SK-N-MC (cell line): Measurements from ENCODE around the gene PLEKHH3.

ENCODE experiments used
- EZH2 ChIP-seq: fragments of 200-600 bp; sonication (generic); IDR thresholded peaks from one replicate; pipeline ENCODE4 v1.6.1; 2017; ENCODE audit warnings: antibody characterized with exemption
- FOXP2 ChIP-seq: optimal IDR thresholded peaks from 2 replicates; pipeline ENCODE3; 2011; ENCODE audit warnings: mild to moderate bottlenecking, moderate library complexity; ENCODE audit not compliant: insufficient read depth; ENCODE audit errors: extremely low read length, control extremely low read depth
- POLR2AphosphoS5 ChIP-seq: IDR thresholded peaks from 2 replicates; pipeline ENCODE4 v1.6.1; 2012; ENCODE audit warnings: mild to moderate bottlenecking, low read depth, low read length, borderline replicate concordance

DNA sequence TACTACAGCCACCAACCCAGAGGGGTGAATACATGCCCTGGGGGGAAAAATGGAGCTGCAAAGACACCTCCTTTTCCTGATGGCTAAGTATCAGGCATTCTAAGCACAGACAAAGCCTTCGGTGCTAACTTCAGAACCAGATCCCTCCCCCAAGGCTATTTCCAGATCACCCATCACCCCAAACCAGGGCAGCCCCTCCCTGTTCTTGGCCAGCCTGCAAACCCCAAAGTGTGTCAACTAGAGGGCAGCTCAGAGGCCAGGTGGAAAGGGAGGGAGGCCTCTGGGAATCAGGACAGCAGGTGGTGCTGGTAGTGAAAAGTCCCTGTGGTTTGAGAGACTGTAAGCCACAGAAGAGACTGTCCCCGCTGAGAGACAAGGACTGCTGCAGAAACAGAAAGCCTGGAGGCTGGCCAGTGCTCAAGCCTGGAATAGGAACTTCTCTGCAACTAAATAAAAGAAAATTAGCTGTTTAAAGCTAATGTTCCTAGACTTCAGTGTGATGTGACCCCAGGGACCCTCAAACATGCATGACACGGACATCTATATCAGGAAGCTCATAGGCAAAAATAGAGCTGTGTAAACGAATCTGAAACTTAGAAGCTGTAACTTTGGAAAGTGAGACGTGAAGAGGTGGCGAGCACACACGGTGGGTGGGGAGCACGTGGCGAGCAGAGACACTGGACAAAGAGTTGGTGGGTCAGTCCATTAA lies 58.2 kb downstream of the PLEKHH3 start:
- no peak for TF ChIP-seq POLR2AphosphoS5
- TF ChIP-seq EZH2 = no peak
- TF ChIP-seq FOXP2 = no peak
